ENCODE measurements around the gene TFAM. TPM values are rescaled to one million over a fixed set of nuclear protein-coding genes. Genes with fewer than 3 reads are reported as not detected.

The TFAM gene
- total RNA-seq, 2 experiments from 2014 or later = 62.7 to 94.6 TPM

DNA sequence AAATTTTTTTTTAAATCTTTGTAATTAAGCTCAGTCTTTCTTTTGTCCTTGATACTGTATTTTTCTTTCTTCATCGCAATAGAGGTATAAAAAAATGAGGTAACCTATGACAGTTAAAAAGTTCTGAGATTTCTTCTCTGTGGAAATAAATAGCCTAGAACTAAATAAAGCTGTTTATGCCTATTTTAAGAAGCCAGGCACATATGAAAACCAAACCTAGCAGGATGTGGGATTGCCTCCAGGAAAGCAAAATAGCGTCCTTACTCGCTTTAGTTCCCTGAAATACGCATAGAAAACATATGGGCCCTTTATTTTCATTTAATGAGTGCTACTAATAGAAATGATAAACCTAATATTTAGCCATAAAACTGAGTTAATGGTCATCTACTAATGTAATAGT, 43.8 kb upstream of the TFAM start:
- intact Hi-C loops (cut with micrococcal nuclease; ENCODE audit: unreplicated experiment) = no loop called here
- H3K9me3 ChIP-seq (ENCODE audit: low read length) = no peaks in the 10 kb centered on the region
- H3K79me2 ChIP-seq (ENCODE audit: insufficient read depth, low read depth, low read length) = peaks cover 15% of the 10 kb centered on the region; the same call in 1 of the 2 replicates
- H4K20me1 ChIP-seq (ENCODE audit: insufficient read depth, low read length) = peaks cover 6% of the 10 kb centered on the region; the same call in 1 of the 2 replicates
- no peak overlapping the region for H3K27ac ChIP-seq (ENCODE audit: low read depth, low read length, poor library complexity, severe bottlenecking)
- TF ChIP-seq EZH2phosphoT487 (IDR thresholded peaks at IDR 0.05; ENCODE audit: borderline replicate concordance, low read depth, low read length) = no peak
- TF ChIP-seq, protein P1, sequence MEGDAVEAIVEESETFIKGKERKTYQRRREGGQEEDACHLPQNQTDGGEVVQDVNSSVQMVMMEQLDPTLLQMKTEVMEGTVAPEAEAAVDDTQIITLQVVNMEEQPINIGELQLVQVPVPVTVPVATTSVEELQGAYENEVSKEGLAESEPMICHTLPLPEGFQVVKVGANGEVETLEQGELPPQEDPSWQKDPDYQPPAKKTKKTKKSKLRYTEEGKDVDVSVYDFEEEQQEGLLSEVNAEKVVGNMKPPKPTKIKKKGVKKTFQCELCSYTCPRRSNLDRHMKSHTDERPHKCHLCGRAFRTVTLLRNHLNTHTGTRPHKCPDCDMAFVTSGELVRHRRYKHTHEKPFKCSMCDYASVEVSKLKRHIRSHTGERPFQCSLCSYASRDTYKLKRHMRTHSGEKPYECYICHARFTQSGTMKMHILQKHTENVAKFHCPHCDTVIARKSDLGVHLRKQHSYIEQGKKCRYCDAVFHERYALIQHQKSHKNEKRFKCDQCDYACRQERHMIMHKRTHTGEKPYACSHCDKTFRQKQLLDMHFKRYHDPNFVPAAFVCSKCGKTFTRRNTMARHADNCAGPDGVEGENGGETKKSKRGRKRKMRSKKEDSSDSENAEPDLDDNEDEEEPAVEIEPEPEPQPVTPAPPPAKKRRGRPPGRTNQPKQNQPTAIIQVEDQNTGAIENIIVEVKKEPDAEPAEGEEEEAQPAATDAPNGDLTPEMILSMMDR (conservative IDR thresholded peaks at IDR 0.05; ENCODE audit: low read length) = no peak
- no peaks in the 10 kb centered on the region for H3K36me3 ChIP-seq (ENCODE audit: insufficient read depth, low read length)
- CTCF ChIA-PET (ENCODE audit: unreplicated experiment) = no interaction called here
- no peak overlapping the region for H3K4me3 ChIP-seq (ENCODE audit: low read depth, low read length, poor library complexity, severe bottlenecking)
- no peak overlapping the region for H3K4me2 ChIP-seq (ENCODE audit: low read length)
- DNase-seq (ENCODE audit: low spot score) = no peak
- POLR2A ChIA-PET = interaction anchor here (0.9 to 1.2 kb wide), 4 partner anchors 9 to 128 kb away, joined by 3 to 5 read pairs (median 3); no protein-coding TSS in a partner anchor
- no peaks in the 10 kb centered on the region for H3K9me2 ChIP-seq (ENCODE audit: insufficient read depth, low read length)
- H2AFZ ChIP-seq (ENCODE audit: low read length) = no peak overlapping the region
- H3K4me1 ChIP-seq (ENCODE audit: insufficient read depth, low read length, poor library complexity, severe bottlenecking) = no peaks in the 10 kb centered on the region
- no TSS peak for BruUV-seq (replicated peaks)

DNA sequence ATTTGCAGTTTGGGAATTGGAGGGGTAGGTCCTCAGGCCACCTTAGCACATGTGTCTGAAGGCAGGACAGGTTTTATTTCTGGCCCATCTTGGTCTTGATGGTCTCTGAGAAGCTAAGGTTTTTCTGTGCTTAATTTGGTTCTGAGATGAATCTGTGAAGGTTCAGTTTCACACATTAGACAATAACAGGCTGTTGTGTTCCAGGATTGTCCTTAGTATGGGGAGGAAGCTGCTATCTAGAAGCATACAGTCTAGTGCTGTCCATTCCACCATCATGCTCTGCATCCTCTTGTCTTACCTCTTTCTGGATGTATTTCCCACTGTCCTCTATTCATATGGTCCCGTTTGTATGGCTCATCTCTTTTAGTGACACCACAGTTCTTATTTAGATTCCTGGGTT, 43.3 kb upstream of the TFAM start:
- H3K4me2 ChIP-seq (ENCODE audit: low read length) = no peak overlapping the region
- no TSS peak for BruUV-seq (replicated peaks)
- H3K4me1 ChIP-seq (ENCODE audit: insufficient read depth, low read length, poor library complexity, severe bottlenecking) = no peaks in the 10 kb centered on the region
- DNase-seq (ENCODE audit: low spot score) = no peak
- no peaks in the 10 kb centered on the region for H3K9me3 ChIP-seq (ENCODE audit: low read length)
- no peaks in the 10 kb centered on the region for H3K9me2 ChIP-seq (ENCODE audit: insufficient read depth, low read length)
- no peak overlapping the region for H3K4me3 ChIP-seq (ENCODE audit: low read depth, low read length, poor library complexity, severe bottlenecking)
- peaks cover 6% of the 10 kb centered on the region; the same call in 1 of the 2 replicates for H4K20me1 ChIP-seq (ENCODE audit: insufficient read depth, low read length)
- no peak overlapping the region for H3K27ac ChIP-seq (ENCODE audit: low read depth, low read length, poor library complexity, severe bottlenecking)
- POLR2A ChIA-PET = interaction anchor here (0.7 to 1.2 kb wide), 3 partner anchors 12 to 128 kb away, joined by 3 to 5 read pairs (median 4); no protein-coding TSS in a partner anchor
- peaks cover 13% of the 10 kb centered on the region; the same call in 1 of the 2 replicates for H3K79me2 ChIP-seq (ENCODE audit: insufficient read depth, low read depth, low read length)
- intact Hi-C loops (cut with micrococcal nuclease; ENCODE audit: unreplicated experiment) = no loop called here
- H3K36me3 ChIP-seq (ENCODE audit: insufficient read depth, low read length) = no peaks in the 10 kb centered on the region
- TF ChIP-seq, protein P1 (conservative IDR thresholded peaks at IDR 0.05; ENCODE audit: low read length) = no peak
- TF ChIP-seq EZH2phosphoT487 (IDR thresholded peaks at IDR 0.05; ENCODE audit: borderline replicate concordance, low read depth, low read length) = no peak
- CTCF ChIA-PET (ENCODE audit: unreplicated experiment) = no interaction called here
- H2AFZ ChIP-seq (ENCODE audit: low read length) = no peak overlapping the region

DNA sequence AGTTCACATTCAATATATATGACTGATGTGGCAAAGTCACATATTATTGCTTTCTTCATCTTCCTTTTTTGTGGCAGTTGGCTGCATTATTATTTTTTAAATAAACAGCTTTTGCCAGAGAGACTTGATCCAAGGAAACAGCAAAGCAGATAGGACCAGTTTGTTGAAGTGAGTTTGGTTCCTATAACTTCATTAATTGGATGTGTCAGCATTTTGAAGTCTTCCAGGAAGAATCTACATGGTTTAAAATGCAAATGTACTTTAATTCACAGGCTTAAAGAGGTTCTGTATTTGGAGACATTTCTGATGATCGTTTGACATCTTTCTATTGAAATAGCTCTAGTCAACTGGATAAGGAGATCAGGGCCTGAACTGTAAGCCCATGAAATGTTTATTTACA, 37.2 kb upstream of the TFAM start:
- H3K4me1 ChIP-seq (ENCODE audit: insufficient read depth, low read length, poor library complexity, severe bottlenecking) = no peaks in the 10 kb centered on the region
- POLR2A ChIA-PET = interaction anchor here (0.9 to 1.2 kb wide), 2 partner anchors 13 to 53 kb away, joined by 3 to 4 read pairs; no protein-coding TSS in a partner anchor
- no peak for TF ChIP-seq EZH2phosphoT487 (IDR thresholded peaks at IDR 0.05; ENCODE audit: borderline replicate concordance, low read depth, low read length)
- TF ChIP-seq, protein P1 (conservative IDR thresholded peaks at IDR 0.05; ENCODE audit: low read length) = no peak
- H3K27ac ChIP-seq (ENCODE audit: low read depth, low read length, poor library complexity, severe bottlenecking) = no peak overlapping the region
- H3K4me2 ChIP-seq (ENCODE audit: low read length) = no peak overlapping the region
- no peaks in the 10 kb centered on the region for H3K36me3 ChIP-seq (ENCODE audit: insufficient read depth, low read length)
- no peak for DNase-seq (ENCODE audit: low spot score)
- H3K9me3 ChIP-seq (ENCODE audit: low read length) = no peaks in the 10 kb centered on the region
- peaks cover 12% of the 10 kb centered on the region; the same call in 1 of the 2 replicates for H4K20me1 ChIP-seq (ENCODE audit: insufficient read depth, low read length)
- no TSS peak for BruUV-seq (replicated peaks)
- H2AFZ ChIP-seq (ENCODE audit: low read length) = no peak overlapping the region
- intact Hi-C loops (cut with micrococcal nuclease; ENCODE audit: unreplicated experiment) = no loop called here
- CTCF ChIA-PET (ENCODE audit: unreplicated experiment) = no interaction called here
- H3K9me2 ChIP-seq (ENCODE audit: insufficient read depth, low read length) = no peaks in the 10 kb centered on the region
- H3K79me2 ChIP-seq (ENCODE audit: insufficient read depth, low read depth, low read length) = peaks cover 3% of the 10 kb centered on the region; the same call in 1 of the 2 replicates
- H3K4me3 ChIP-seq (ENCODE audit: low read depth, low read length, poor library complexity, severe bottlenecking) = no peak overlapping the region

All from OCI-LY7 (cell line).